ENCODE measurements around the gene DMRT2.

DNA sequence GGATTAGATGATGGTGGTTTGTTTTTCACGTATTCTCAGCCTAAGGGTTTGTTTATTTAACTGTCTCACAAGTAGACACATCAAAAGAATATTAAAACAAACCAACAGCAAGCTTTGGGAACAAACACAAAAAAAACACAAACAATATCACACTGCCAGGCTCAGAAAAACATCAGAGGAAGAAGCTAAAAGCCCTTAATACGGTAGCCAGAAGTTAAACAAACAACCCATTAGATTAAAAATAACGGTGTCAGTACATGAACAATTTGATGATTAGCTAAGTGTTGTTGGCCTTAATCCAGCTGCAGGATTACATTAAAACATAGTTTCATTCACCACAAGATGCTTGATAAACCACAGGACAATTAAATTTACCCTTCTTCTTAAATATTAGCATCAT lies 15.9 kb upstream of the DMRT2 start:
- TF ChIP-seq, protein P1, sequence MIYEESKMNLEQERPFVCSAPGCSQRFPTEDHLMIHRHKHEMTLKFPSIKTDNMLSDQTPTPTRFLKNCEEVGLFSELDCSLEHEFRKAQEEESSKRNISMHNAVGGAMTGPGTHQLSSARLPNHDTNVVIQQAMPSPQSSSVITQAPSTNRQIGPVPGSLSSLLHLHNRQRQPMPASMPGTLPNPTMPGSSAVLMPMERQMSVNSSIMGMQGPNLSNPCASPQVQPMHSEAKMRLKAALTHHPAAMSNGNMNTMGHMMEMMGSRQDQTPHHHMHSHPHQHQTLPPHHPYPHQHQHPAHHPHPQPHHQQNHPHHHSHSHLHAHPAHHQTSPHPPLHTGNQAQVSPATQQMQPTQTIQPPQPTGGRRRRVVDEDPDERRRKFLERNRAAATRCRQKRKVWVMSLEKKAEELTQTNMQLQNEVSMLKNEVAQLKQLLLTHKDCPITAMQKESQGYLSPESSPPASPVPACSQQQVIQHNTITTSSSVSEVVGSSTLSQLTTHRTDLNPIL (CRISPR knock-in tag; IDR thresholded peaks at IDR 0.05; ENCODE audit: low read depth): no peak
- no peak for TF ChIP-seq RARB (CRISPR knock-in tag; IDR thresholded peaks at IDR 0.05)
- TF ChIP-seq, protein P2, sequence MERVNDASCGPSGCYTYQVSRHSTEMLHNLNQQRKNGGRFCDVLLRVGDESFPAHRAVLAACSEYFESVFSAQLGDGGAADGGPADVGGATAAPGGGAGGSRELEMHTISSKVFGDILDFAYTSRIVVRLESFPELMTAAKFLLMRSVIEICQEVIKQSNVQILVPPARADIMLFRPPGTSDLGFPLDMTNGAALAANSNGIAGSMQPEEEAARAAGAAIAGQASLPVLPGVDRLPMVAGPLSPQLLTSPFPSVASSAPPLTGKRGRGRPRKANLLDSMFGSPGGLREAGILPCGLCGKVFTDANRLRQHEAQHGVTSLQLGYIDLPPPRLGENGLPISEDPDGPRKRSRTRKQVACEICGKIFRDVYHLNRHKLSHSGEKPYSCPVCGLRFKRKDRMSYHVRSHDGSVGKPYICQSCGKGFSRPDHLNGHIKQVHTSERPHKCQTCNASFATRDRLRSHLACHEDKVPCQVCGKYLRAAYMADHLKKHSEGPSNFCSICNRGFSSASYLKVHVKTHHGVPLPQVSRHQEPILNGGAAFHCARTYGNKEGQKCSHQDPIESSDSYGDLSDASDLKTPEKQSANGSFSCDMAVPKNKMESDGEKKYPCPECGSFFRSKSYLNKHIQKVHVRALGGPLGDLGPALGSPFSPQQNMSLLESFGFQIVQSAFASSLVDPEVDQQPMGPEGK (CRISPR knock-in tag; IDR thresholded peaks at IDR 0.05; ENCODE audit: borderline replicate concordance): no peak
- no peak for TF ChIP-seq ZFP30 (CRISPR knock-in tag; IDR thresholded peaks at IDR 0.05)
- no peak for TF ChIP-seq CSDC2 (CRISPR knock-in tag; IDR thresholded peaks at IDR 0.05)
- no peak for TF ChIP-seq SNAI2 (CRISPR knock-in tag; IDR thresholded peaks at IDR 0.05)
